Kidney (tissue), 14 donors: ENCODE data around the gene HNRNPUL1. TPM values are rescaled to one million over a fixed set of nuclear protein-coding genes. Genes with fewer than 3 reads are reported as not detected.
A peak's percentile ranks its signal among the peaks of the same experiment; 100 is the strongest.

Experiments used
- DNase-seq, 5 donors: peaks; one replicate each; pipeline ENCODE4 v3.0.0-alpha.2; 2013 to 2020
- FAIRE-seq: peaks from 2 replicates; lab custom pipeline; 2012; peaks lifted over from hg19 to GRCh38; lab: Jason Lieb, UNC
- H3K27ac ChIP-seq, 2 donors: one replicate each; pipeline ENCODE4 v1.7.0; 2013; ENCODE audit warnings: low read depth in 2 of 2, low read length in 2 of 2, inconsistent platforms in 1 of 2
- H3K27me3 ChIP-seq: one replicate; pipeline ENCODE4 v1.7.1; 2013; ENCODE audit warnings: low read length, inconsistent platforms; ENCODE audit not compliant: control insufficient read depth, insufficient read depth
- H3K36me3 ChIP-seq, 3 donors: one replicate each; pipeline versions ENCODE4 v1.7.0 to v1.7.1; 2013; ENCODE audit warnings: low read length in 3 of 3, control low read depth in 1 of 3, inconsistent platforms in 1 of 3; ENCODE audit not compliant: insufficient read depth in 3 of 3, control insufficient read depth in 2 of 3
- H3K4me1 ChIP-seq, 3 donors: one replicate each; pipeline versions ENCODE4 v1.7.0 to v1.7.1; 2013; ENCODE audit warnings: low read length in 3 of 3, inconsistent platforms in 1 of 3, low read depth in 1 of 3; ENCODE audit not compliant: control insufficient read depth in 2 of 3, insufficient read depth in 2 of 3
- H3K4me3 ChIP-seq, 3 donors: one replicate each; pipeline versions ENCODE4 v1.7.0 to v1.8.1; 2013; ENCODE audit warnings: low read length in 3 of 3, control low read depth in 1 of 3, inconsistent platforms in 1 of 3
- H3K9ac ChIP-seq, 3 donors: one replicate each; pipeline versions ENCODE4 v1.7.0 to v1.7.1; 2013; ENCODE audit warnings: low read length in 3 of 3, control low read depth in 1 of 3, inconsistent platforms in 1 of 3
- H3K9me3 ChIP-seq, 3 donors: one replicate each; pipeline versions ENCODE4 v1.7.0 to v1.7.1; 2013; ENCODE audit warnings: low read length in 3 of 3, control low read depth in 1 of 3, inconsistent platforms in 1 of 3; ENCODE audit not compliant: control insufficient read depth in 2 of 3, insufficient read depth in 1 of 3
- CTCF ChIP-seq: IDR thresholded peaks from 3 replicates; pipeline ENCODE4 v1.5.1; 2012; ENCODE audit warnings: mild to moderate bottlenecking, moderate library complexity, borderline replicate concordance; ENCODE audit not compliant: insufficient read depth; ENCODE audit errors: extremely low read depth
- intact Hi-C: fragments of 100-400 bp; cut with DNase I; formaldehyde crosslinking; loops from one replicate; pipeline ENCODE4 v1.11.1; 2022
- polyA plus RNA-seq: library from polyadenylated mRNA; stranded (reverse); fragments of 350-450 nt; fragmentation: Illumina TruSeq; extraction: RNeasy Lipid Tissue Mini Kit (QIAGEN cat#74804); gene quantifications from one replicate; pipeline ENCODE4 v1.2.3, GENCODE V29; 2014; ENCODE audit warnings: low read depth, low replicate concordance; ENCODE audit not compliant: insufficient read depth
- total RNA-seq: library from RNA; stranded (reverse); fragmentation: NEBNext Ultra II Directional; extraction: Animal tissue kit (Norgen Biotek cat#: 25700); gene quantifications from one replicate; pipeline ENCODE4 v1.2.1, GENCODE V29; 2021
- donor health status: control.
- donor health status: control.
- donor health status: control.
- donor health status: control.
- donor health status: control.
- donor health status: DM: yes; HTN: yes; CAD: no.
- donor health status: Normal renal cell carcinoma (clear cell type).

The HNRNPUL1 gene
- total and polyA plus RNA-seq, 2 donors from 2014 or later = 51.0 to 182 TPM

GRCh38 chr19:41296433-41296871 is 32.3 kb downstream of the HNRNPUL1 start:
- Histone ChIP-seq H3K9me3 (no peaks in the 10 kb centered on the region), H3K27ac (no peak overlapping the region), H3K27me3 (no peaks in the 10 kb centered on the region), H3K4me1 (peaks cover 0 to 20% (median 4%) of the 10 kb centered on the region in 3 donors), H3K36me3 (peaks cover 22 to 92% (median 81%) of the 10 kb centered on the region in 3 donors), H3K9ac (no peak overlapping the region), H3K4me3 (no peak overlapping the region)
- TF ChIP-seq CTCF = no peak
- DNase-seq (no peak), FAIRE-seq (no peak)
- intact Hi-C loops = no loop called here

GRCh38 chr19:41297628-41298347 is 33.6 kb downstream of the HNRNPUL1 start:
- H3K9me3 ChIP-seq = no peaks in the 10 kb centered on the region
- H3K9ac ChIP-seq = peak overlapping the region in 1 of 3 donors; percentile 8
- intact Hi-C loops = no loop called here
- H3K36me3 ChIP-seq = peaks cover 18 to 87% (median 78%) of the 10 kb centered on the region in 3 donors
- no peak for DNase-seq
- H3K4me1 ChIP-seq = peaks cover 0 to 20% (median 4%) of the 10 kb centered on the region in 3 donors
- peak overlapping the region in 1 of 2 donors; percentile 33 for H3K27ac ChIP-seq
- no peaks in the 10 kb centered on the region for H3K27me3 ChIP-seq
- no peak overlapping the region for H3K4me3 ChIP-seq
- FAIRE-seq = no peak
- TF ChIP-seq CTCF = no peak

- H3K9me3 ChIP-seq = no peaks in the 10 kb centered on the region
- no peak for TF ChIP-seq CTCF
- peaks cover 0 to 20% (median 4%) of the 10 kb centered on the region in 3 donors for H3K4me1 ChIP-seq
- H3K27me3 ChIP-seq = no peaks in the 10 kb centered on the region
- intact Hi-C loops = no loop called here
- DNase-seq = peak in 4 of 5 donors; percentile 33 to 88 (median 48)
- no peak overlapping the region for H3K4me3 ChIP-seq
- peaks cover 19 to 86% (median 75%) of the 10 kb centered on the region in 3 donors for H3K36me3 ChIP-seq
- no peak for FAIRE-seq
- H3K27ac ChIP-seq = peak overlapping the region in 1 of 2 donors; percentile 27
- peak overlapping the region in 1 of 3 donors; percentile 8 for H3K9ac ChIP-seq
These were observed 34.3 kb downstream of the HNRNPUL1 start for GRCh38 chr19:41298348-41298964.
